Measurements from ENCODE around the gene FAM171A2. TPM values are rescaled to one million over a fixed set of nuclear protein-coding genes. Genes with fewer than 3 reads are reported as not detected.

The FAM171A2 gene
- total RNA-seq, 1 experiment from 2014 or later, result 7.6 TPM

GRCh38 chr17:44312396-44313104 is 51.1 kb downstream of the FAM171A2 start:
- Histone ChIP-seq H3K36me3 (ENCODE audit: control insufficient read depth, insufficient read depth, low read length) (no peaks in the 10 kb centered on the region), H3K27me3 (ENCODE audit: control insufficient read depth, insufficient read depth, low read length) (no peaks in the 10 kb centered on the region), H3K4me1 (ENCODE audit: control insufficient read depth, insufficient read depth, low read length) (peaks cover 3% of the 10 kb centered on the region), H3K27ac (ENCODE audit: low read length) (no peak overlapping the region), H3K4me3 (ENCODE audit: low read depth in 2 of 2, low read length in 2 of 2) (no peak overlapping the region), H3K9me3 (ENCODE audit: control insufficient read depth, insufficient read depth, low read depth, low read length) (no peaks in the 10 kb centered on the region)
- ATAC-seq, result no peak
- ChIA-PET CTCF (no interaction called here), POLR2A (no interaction called here)
- DNase-seq (ENCODE audit: low read depth, low spot score), result no peak
- in situ Hi-C loops (cut with HindIII; ENCODE audit: low pct_unique_long_range_greater_than_20kb, low sequenced_read_pairs), result no loop called here
- intact Hi-C loops (cut with micrococcal nuclease; ENCODE audit: unreplicated experiment), result no loop called here
- TF ChIP-seq TCF7L2 (IDR thresholded peaks at IDR 0.05; ENCODE audit: low read depth, low read length), result no peak
- no TSS peak for BruUV-seq (replicated peaks)

- BruUV-seq (replicated peaks), result no TSS peak
- no peak overlapping the region for H3K4me3 ChIP-seq (ENCODE audit: low read depth in 2 of 2, low read length in 2 of 2)
- ChIA-PET POLR2A (no interaction called here), CTCF (no interaction called here)
- DNase-seq (ENCODE audit: low read depth, low spot score), result no peak
- ATAC-seq, result no peak
- intact Hi-C loops (cut with micrococcal nuclease; ENCODE audit: unreplicated experiment) (no loop called here), in situ Hi-C loops (cut with HindIII; ENCODE audit: low pct_unique_long_range_greater_than_20kb, low sequenced_read_pairs) (no loop called here)
- H3K4me1 ChIP-seq (ENCODE audit: control insufficient read depth, insufficient read depth, low read length), result peaks cover 4% of the 10 kb centered on the region
- H3K27ac ChIP-seq (ENCODE audit: low read length), result no peak overlapping the region
- H3K27me3 ChIP-seq (ENCODE audit: control insufficient read depth, insufficient read depth, low read length), result no peaks in the 10 kb centered on the region
- H3K9me3 ChIP-seq (ENCODE audit: control insufficient read depth, insufficient read depth, low read depth, low read length), result no peaks in the 10 kb centered on the region
- no peaks in the 10 kb centered on the region for H3K36me3 ChIP-seq (ENCODE audit: control insufficient read depth, insufficient read depth, low read length)
- TF ChIP-seq CTCF (IDR thresholded peaks at IDR 0.05) (no peak), TCF7L2 (IDR thresholded peaks at IDR 0.05; ENCODE audit: low read depth, low read length) (no peak), REST (IDR thresholded peaks at IDR 0.05; ENCODE audit: insufficient read depth in 1 of 2, low read depth in 2 of 2, low read length in 1 of 2) (no peak), SIN3A (IDR thresholded peaks at IDR 0.05; ENCODE audit: borderline replicate concordance, insufficient read depth, low read depth, low read length) (no peak), POLR2AphosphoS5 (IDR thresholded peaks at IDR 0.05; ENCODE audit: low read depth, low read length) (no peak)
Observed at GRCh38 chr17:44311562-44312181, 52.0 kb downstream of the FAM171A2 start.
